IPS DF 6.9 (cell line): ENCODE data around the gene OR5C1.

Experiments
- DNase-seq: peaks from one replicate; pipeline ENCODE4 v3.0.0-alpha.2; 2013; ENCODE audit warnings: low read depth, low spot score
- H3K27ac ChIP-seq: one replicate; pipeline ENCODE4 v1.5.1; 2013; ENCODE audit warnings: low read length, control low read depth
- H3K27me3 ChIP-seq: 2 replicates; pipeline ENCODE4 v1.6.1; 2013; ENCODE audit warnings: mild to moderate bottlenecking, low read length; ENCODE audit not compliant: control insufficient read depth, insufficient read depth
- H3K36me3 ChIP-seq: 2 replicates; pipeline ENCODE4 v1.6.1; 2013; ENCODE audit warnings: low read length; ENCODE audit not compliant: control insufficient read depth, insufficient read depth
- H3K4me1 ChIP-seq: 2 replicates; pipeline ENCODE4 v1.6.1; 2013; ENCODE audit warnings: low read length; ENCODE audit not compliant: control insufficient read depth, insufficient read depth
- H3K4me3 ChIP-seq: 2 replicates; pipeline ENCODE4 v1.5.1; 2013; ENCODE audit warnings: mild to moderate bottlenecking, low read length
- H3K9me3 ChIP-seq: 2 replicates; pipeline ENCODE4 v1.6.1; 2013; ENCODE audit warnings: low read length, inconsistent platforms; ENCODE audit not compliant: control insufficient read depth, insufficient read depth
- WGBS: extraction: QIAGEN DNeasy Blood & Tissue Kit; methylation state at CpG from one replicate; pipeline ENCODE4 v1.1.7; 2013; ENCODE audit warnings: mixed read lengths, missing lambda C conversion rate; ENCODE audit not compliant: insufficient read length, insufficient coverage; 5-methylcytosine and 5-hydroxymethylcytosine counted together

OR5C1 gene

DNA sequence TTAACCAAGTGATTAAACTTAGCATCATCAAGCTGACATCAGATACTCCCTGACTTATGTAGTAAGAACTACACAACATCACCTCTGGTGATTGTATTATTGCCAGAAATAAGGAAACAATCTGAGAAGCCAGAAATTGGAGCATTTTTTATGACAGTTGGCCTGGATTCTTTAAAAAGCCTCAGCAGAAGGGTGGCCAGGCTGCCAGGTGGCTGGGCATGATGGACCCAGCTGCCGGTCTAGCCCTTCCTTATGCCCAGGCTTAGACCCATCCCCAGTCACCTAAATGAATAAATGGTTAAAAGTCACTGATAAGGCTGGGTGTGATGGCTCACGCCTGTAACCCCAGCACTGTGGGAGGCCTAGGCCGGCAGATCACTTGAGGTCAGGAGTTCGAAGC lies 24.0 kb downstream of the OR5C1 start:
- no peaks in the 10 kb centered on the region for H3K4me1 ChIP-seq
- WGBS: no CpG with 5 or more reads among the region's 4 CpGs
- DNase-seq: no peak
- H3K4me3 ChIP-seq: no peak overlapping the region
- H3K27ac ChIP-seq: no peak overlapping the region
- no peaks in the 10 kb centered on the region for H3K36me3 ChIP-seq
- no peaks in the 10 kb centered on the region for H3K27me3 ChIP-seq
- no peaks in the 10 kb centered on the region for H3K9me3 ChIP-seq

DNA sequence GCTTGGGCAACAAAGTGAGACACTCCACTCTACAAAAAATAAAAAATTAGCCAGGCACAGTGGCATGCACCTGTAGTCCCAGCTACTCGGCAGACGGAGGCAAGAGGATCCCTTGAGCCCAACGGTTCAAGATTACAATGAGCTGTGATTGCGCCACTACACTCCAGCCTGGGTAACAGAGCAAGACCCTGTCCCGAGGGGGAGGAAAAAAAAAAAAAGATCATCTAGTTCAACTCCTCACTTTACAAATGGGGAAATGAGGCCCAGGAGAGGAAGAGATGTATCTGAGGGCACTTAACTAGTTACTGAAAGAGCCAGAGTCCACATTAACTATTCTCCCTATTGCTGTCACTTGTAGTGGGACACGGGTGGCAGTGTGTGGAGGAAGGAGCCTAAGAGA lies 25.8 kb downstream of the OR5C1 start:
- H3K27ac ChIP-seq: no peak overlapping the region
- WGBS: no CpG with 5 or more reads among the region's 6 CpGs
- no peaks in the 10 kb centered on the region for H3K4me1 ChIP-seq
- H3K27me3 ChIP-seq: no peaks in the 10 kb centered on the region
- H3K4me3 ChIP-seq: no peak overlapping the region
- H3K9me3 ChIP-seq: no peaks in the 10 kb centered on the region
- DNase-seq: no peak
- no peaks in the 10 kb centered on the region for H3K36me3 ChIP-seq

GRCh38 chr9:122815544-122815943 lies 26.8 kb downstream of the OR5C1 start:
- no peaks in the 10 kb centered on the region for H3K27me3 ChIP-seq
- H3K27ac ChIP-seq: no peak overlapping the region
- 0 out of 2 replicates have a peak, but pooled peaks cover 2% of the 10 kb centered on the region for H3K36me3 ChIP-seq
- no peak overlapping the region for H3K4me3 ChIP-seq
- no peaks in the 10 kb centered on the region for H3K4me1 ChIP-seq
- H3K9me3 ChIP-seq: no peaks in the 10 kb centered on the region
- no peak for DNase-seq

DNA sequence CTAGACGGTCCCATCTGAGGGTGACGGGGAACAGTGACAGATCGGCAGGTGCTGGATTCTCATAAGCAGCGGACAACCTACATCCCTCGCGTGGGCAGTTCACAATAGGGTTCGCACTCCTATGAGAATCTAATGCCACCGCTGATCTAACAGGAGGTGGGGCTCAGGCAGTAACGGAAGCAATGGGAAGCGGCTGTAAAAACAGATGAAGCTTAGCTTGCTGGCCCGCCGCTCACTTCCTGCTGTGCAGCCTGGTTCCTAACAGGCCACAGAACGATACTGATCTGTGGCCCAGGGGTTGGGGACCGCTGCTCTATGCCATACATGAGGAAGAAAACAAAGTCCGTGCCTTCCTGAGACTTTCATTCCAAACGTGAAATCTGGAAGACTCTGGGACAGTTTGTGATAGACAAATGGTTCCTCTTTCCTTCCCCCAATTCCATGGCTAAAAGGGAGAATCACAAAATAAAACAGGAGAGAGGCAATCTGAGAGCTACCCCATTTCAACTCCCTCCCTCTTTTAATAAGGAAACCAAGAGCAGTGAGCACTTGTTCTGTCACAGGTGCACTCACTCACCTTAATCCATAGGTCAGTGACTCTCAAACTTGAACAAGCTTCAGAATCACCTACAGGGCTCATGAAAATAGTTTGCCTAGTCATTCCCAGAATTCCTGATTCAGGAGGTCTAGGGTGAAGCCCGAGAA lies 27.6 kb downstream of the OR5C1 start:
- 0 out of 2 replicates have a peak, but pooled peaks cover 2% of the 10 kb centered on the region for H3K36me3 ChIP-seq
- no peak overlapping the region for H3K4me3 ChIP-seq
- DNase-seq: no peak
- H3K4me1 ChIP-seq: no peaks in the 10 kb centered on the region
- WGBS: no CpG with 5 or more reads among the region's 17 CpGs
- H3K9me3 ChIP-seq: no peaks in the 10 kb centered on the region
- no peak overlapping the region for H3K27ac ChIP-seq
- H3K27me3 ChIP-seq: no peaks in the 10 kb centered on the region

GRCh38 chr9:122819326-122819725 lies 30.6 kb downstream of the OR5C1 start:
- no CpG with 5 or more reads among the region's 3 CpGs for WGBS
- Histone ChIP-seq H3K4me1 (no peaks in the 10 kb centered on the region), H3K27ac (no peak overlapping the region)

GRCh38 chr9:122819791-122820489 lies 31.2 kb downstream of the OR5C1 start:
- Histone ChIP-seq H3K27ac (no peak overlapping the region), H3K4me1 (no peaks in the 10 kb centered on the region), H3K27me3 (no peaks in the 10 kb centered on the region), H3K9me3 (no peaks in the 10 kb centered on the region), H3K36me3 (peaks cover 17% of the 10 kb centered on the region; the same call in 1 of the 2 replicates), H3K4me3 (no peak overlapping the region)
- WGBS: no CpG with 5 or more reads among the region's 9 CpGs
- DNase-seq: no peak

More at GRCh38 chr9:122819326-122819725, 30.6 kb downstream of the OR5C1 start:
- Histone ChIP-seq H3K27me3 (no peaks in the 10 kb centered on the region), H3K36me3 (peaks cover 16% of the 10 kb centered on the region; the same call in 1 of the 2 replicates), H3K9me3 (no peaks in the 10 kb centered on the region), H3K4me3 (no peak overlapping the region)
- DNase-seq: no peak

DNA sequence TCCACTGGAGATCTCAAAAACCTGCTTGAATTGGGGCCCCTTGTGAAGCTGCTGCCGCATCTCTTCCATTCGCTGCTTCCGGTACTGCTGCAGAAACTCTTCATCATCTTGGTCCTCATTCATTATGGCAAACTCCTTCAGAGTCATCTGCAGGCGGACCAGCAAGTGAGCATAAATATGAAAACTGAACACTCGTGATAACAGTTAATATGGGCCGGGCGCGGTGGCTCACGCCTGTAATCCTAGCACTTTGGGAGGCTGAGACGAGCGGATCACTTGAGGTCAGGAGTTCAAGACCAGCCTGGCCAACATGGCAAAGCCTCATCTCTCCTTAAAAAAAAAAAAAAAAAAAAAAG lies 31.7 kb downstream of the OR5C1 start:
- DNase-seq: no peak
- Histone ChIP-seq H3K4me1 (no peaks in the 10 kb centered on the region), H3K27me3 (no peaks in the 10 kb centered on the region), H3K4me3 (no peak overlapping the region), H3K36me3 (peaks cover 17% of the 10 kb centered on the region; the same call in 1 of the 2 replicates), H3K27ac (no peak overlapping the region), H3K9me3 (no peaks in the 10 kb centered on the region)
- no CpG with 5 or more reads among the region's 11 CpGs for WGBS

DNA sequence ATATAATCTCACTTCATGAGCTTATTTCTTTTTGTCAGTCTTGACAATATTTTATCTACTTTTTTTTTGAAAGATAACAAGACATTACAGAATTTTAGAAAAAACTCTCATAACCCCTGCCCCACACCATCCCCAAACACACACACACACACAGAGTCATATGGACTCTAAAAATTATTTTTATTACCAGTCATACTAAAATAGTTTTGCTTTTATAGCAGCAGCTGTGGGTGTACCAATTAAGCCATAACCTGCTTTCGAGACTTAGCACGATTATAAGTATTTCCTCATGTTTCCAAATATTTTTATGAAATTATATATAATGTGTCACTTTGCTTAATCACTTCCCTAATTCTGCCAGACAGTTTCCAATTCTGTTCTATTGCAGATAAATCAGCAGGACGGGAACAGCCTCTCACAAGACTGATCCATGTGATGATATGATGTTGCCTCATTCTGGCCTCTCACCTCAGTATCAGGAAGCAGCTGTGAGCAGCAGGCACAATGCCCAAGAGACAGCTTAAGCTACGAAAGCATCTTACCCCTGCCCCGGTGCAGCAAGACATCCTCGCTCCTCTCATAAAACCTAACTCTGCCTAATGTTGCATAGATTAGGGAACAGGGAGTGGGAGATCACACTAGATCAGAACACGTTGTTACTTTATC lies 32.7 kb downstream of the OR5C1 start:
- H3K4me1 ChIP-seq: no peaks in the 10 kb centered on the region
- H3K27ac ChIP-seq: no peak overlapping the region
- H3K9me3 ChIP-seq: no peaks in the 10 kb centered on the region
- peaks cover 19% of the 10 kb centered on the region; the same call in 1 of the 2 replicates for H3K36me3 ChIP-seq
- no CpG with 5 or more reads among the region's 7 CpGs for WGBS
- H3K27me3 ChIP-seq: no peaks in the 10 kb centered on the region
- H3K4me3 ChIP-seq: no peak overlapping the region
- no peak for DNase-seq

DNA sequence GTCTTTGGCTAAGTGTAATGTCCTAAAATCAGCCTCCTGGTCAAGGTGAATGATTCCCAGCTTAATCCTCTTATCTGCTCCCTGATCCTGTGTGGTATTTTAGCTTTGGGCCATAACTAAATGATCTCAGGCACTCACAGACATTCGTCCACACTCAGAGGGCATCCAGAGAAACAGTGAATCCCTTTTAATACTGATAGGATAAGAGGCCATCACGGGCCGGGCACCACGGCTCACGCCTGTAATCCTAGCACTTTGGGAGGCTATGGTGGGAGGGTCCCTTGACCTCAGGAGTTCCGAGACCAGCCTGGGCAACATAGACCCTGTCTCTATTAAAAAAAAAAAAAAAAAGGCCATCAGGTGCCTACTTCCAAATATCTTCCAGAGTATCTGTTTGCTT lies 33.3 kb downstream of the OR5C1 start:
- Histone ChIP-seq H3K27me3 (no peaks in the 10 kb centered on the region), H3K36me3 (peaks cover 19% of the 10 kb centered on the region; the same call in 1 of the 2 replicates), H3K4me3 (no peak overlapping the region), H3K9me3 (no peaks in the 10 kb centered on the region), H3K27ac (no peak overlapping the region), H3K4me1 (no peaks in the 10 kb centered on the region)
- no peak for DNase-seq
- no CpG with 5 or more reads among the region's 6 CpGs for WGBS

DNA sequence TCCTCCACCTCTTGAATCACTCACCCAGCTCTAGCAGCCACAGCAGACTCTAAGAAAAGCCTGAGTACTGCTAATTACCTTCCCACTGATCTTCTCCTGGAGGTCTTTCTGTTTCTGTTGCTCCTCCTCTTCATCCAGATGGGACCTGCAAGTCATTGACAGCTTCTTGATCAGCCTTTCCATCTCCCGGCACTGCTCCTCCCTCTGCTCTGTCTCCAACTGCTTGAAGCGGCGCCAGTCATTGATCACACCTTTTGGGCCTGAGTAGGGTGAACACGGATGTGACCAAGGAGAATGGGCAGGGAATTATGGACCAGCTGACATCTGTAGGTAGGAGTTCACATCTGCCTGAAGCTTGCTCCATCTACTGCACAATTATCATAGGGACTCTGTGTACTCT lies 34.2 kb downstream of the OR5C1 start:
- H3K36me3 ChIP-seq: peaks cover 19% of the 10 kb centered on the region; the same call in 1 of the 2 replicates
- WGBS: no CpG with 5 or more reads among the region's 4 CpGs

More for the DNA sequence above, 34.2 kb downstream of the OR5C1 start:
- H3K9me3 ChIP-seq: no peaks in the 10 kb centered on the region
- H3K27ac ChIP-seq: no peak overlapping the region
- H3K4me3 ChIP-seq: no peak overlapping the region
- no peaks in the 10 kb centered on the region for H3K27me3 ChIP-seq
- no peak for DNase-seq
- no peaks in the 10 kb centered on the region for H3K4me1 ChIP-seq
